MG63 (cell line): ENCODE measurements around the gene CDH23. TPM values are rescaled to one million over a fixed set of nuclear protein-coding genes. Genes with fewer than 3 reads are reported as not detected.

Experiments used
- DNase-seq: peaks from one replicate; pipeline ENCODE4 v3.0.0-alpha.2; 2020
- H3K27me3 ChIP-seq: fragments of 250-450 bp; sonication (Bioruptor Pico); 2 replicates; pipeline ENCODE4 v1.5.1; 2020; ENCODE audit warnings: mild to moderate bottlenecking, moderate library complexity
- H3K36me3 ChIP-seq: fragments of 250-450 bp; sonication (Bioruptor Pico); 2 replicates; pipeline ENCODE4 v1.5.1; 2020; ENCODE audit warnings: mild to moderate bottlenecking, moderate library complexity
- H3K4me3 ChIP-seq: fragments of 250-450 bp; sonication (Bioruptor Pico); 2 replicates; pipeline ENCODE4 v1.5.1; 2020; ENCODE audit warnings: mild to moderate bottlenecking, moderate library complexity
- H3K9me3 ChIP-seq: fragments of 250-450 bp; sonication (Bioruptor Pico); 2 replicates; pipeline ENCODE4 v1.5.1; 2020; ENCODE audit warnings: mild to moderate bottlenecking, moderate library complexity
- total RNA-seq: library from RNA; depleted of rRNA; stranded (reverse); fragments of >200 nt; shearing (Covaris generic); gene quantifications from 2 replicates; pipeline ENCODE4 v1.2.3, GENCODE V29; 2014; ENCODE audit warnings: low replicate concordance

Gene CDH23
- total RNA-seq, 1 experiment from 2014 or later, result 0.07 TPM

- H3K4me3 ChIP-seq, result no peak overlapping the region
- DNase-seq, result no peak
- no peaks in the 10 kb centered on the region for H3K27me3 ChIP-seq
- no peaks in the 10 kb centered on the region for H3K9me3 ChIP-seq
- H3K36me3 ChIP-seq, result no peaks in the 10 kb centered on the region
These were observed 221.9 kb downstream of the CDH23 start for GRCh38 chr10:71618598-71618997.

GRCh38 chr10:71620642-71621041, 223.9 kb downstream of the CDH23 start:
- Histone ChIP-seq H3K36me3 (no peaks in the 10 kb centered on the region), H3K27me3 (no peaks in the 10 kb centered on the region), H3K9me3 (no peaks in the 10 kb centered on the region), H3K4me3 (no peak overlapping the region)
- no peak for DNase-seq

- H3K36me3 ChIP-seq, result no peaks in the 10 kb centered on the region
- no peak for DNase-seq
- H3K27me3 ChIP-seq, result no peaks in the 10 kb centered on the region
- H3K9me3 ChIP-seq, result no peaks in the 10 kb centered on the region
- no peak overlapping the region for H3K4me3 ChIP-seq
These were observed 224.8 kb downstream of the CDH23 start for GRCh38 chr10:71621231-71622153.

GRCh38 chr10:71622154-71622526, 225.4 kb downstream of the CDH23 start:
- H3K36me3 ChIP-seq, result no peaks in the 10 kb centered on the region
- no peak overlapping the region for H3K4me3 ChIP-seq
- H3K27me3 ChIP-seq, result no peaks in the 10 kb centered on the region
- peak; percentile 47 for DNase-seq
- no peaks in the 10 kb centered on the region for H3K9me3 ChIP-seq

- Histone ChIP-seq H3K4me3 (no peak overlapping the region), H3K36me3 (no peaks in the 10 kb centered on the region), H3K27me3 (no peaks in the 10 kb centered on the region), H3K9me3 (no peaks in the 10 kb centered on the region)
- no peak for DNase-seq
These were observed 225.9 kb downstream of the CDH23 start for GRCh38 chr10:71622616-71623015.

GRCh38 chr10:71623098-71623985, 226.6 kb downstream of the CDH23 start:
- Histone ChIP-seq H3K4me3 (no peak overlapping the region), H3K27me3 (no peaks in the 10 kb centered on the region), H3K9me3 (no peaks in the 10 kb centered on the region), H3K36me3 (no peaks in the 10 kb centered on the region)
- DNase-seq, result peak; percentile 19

- no peaks in the 10 kb centered on the region for H3K36me3 ChIP-seq
- H3K9me3 ChIP-seq, result no peaks in the 10 kb centered on the region
- no peak for DNase-seq
- no peak overlapping the region for H3K4me3 ChIP-seq
- no peaks in the 10 kb centered on the region for H3K27me3 ChIP-seq
These were observed 227.2 kb downstream of the CDH23 start for GRCh38 chr10:71623986-71624291.

- Histone ChIP-seq H3K9me3 (no peaks in the 10 kb centered on the region), H3K27me3 (no peaks in the 10 kb centered on the region)
- DNase-seq, result no peak
These were observed 228.9 kb downstream of the CDH23 start for GRCh38 chr10:71625445-71626175.

GRCh38 chr10:71627230-71627939, 230.7 kb downstream of the CDH23 start:
- Histone ChIP-seq H3K9me3 (no peaks in the 10 kb centered on the region), H3K4me3 (no peak overlapping the region), H3K27me3 (no peaks in the 10 kb centered on the region), H3K36me3 (no peaks in the 10 kb centered on the region)
- no peak for DNase-seq

More at GRCh38 chr10:71625445-71626175, 228.9 kb downstream of the CDH23 start:
- no peaks in the 10 kb centered on the region for H3K36me3 ChIP-seq
- H3K4me3 ChIP-seq, result no peak overlapping the region

- Histone ChIP-seq H3K9me3 (no peaks in the 10 kb centered on the region), H3K4me3 (no peak overlapping the region), H3K36me3 (no peaks in the 10 kb centered on the region), H3K27me3 (no peaks in the 10 kb centered on the region)
- DNase-seq, result no peak
These were observed 231.2 kb downstream of the CDH23 start for GRCh38 chr10:71627956-71628355.

- Histone ChIP-seq H3K9me3 (no peaks in the 10 kb centered on the region), H3K4me3 (no peak overlapping the region), H3K27me3 (no peaks in the 10 kb centered on the region), H3K36me3 (no peaks in the 10 kb centered on the region)
- DNase-seq, result no peak
These were observed 232.4 kb downstream of the CDH23 start for GRCh38 chr10:71629131-71629530.

GRCh38 chr10:71630168-71630567, 233.4 kb downstream of the CDH23 start:
- Histone ChIP-seq H3K27me3 (no peaks in the 10 kb centered on the region), H3K9me3 (no peaks in the 10 kb centered on the region), H3K36me3 (no peaks in the 10 kb centered on the region), H3K4me3 (no peak overlapping the region)
- peak; percentile 12 for DNase-seq

GRCh38 chr10:71631007-71631861, 234.5 kb downstream of the CDH23 start:
- no peaks in the 10 kb centered on the region for H3K27me3 ChIP-seq

GRCh38 chr10:71632200-71632820, 235.6 kb downstream of the CDH23 start:
- H3K27me3 ChIP-seq, result no peaks in the 10 kb centered on the region
- H3K36me3 ChIP-seq, result no peaks in the 10 kb centered on the region
- no peak for DNase-seq
- H3K4me3 ChIP-seq, result no peak overlapping the region
- no peaks in the 10 kb centered on the region for H3K9me3 ChIP-seq

More at GRCh38 chr10:71631007-71631861, 234.5 kb downstream of the CDH23 start:
- H3K4me3 ChIP-seq, result no peak overlapping the region
- H3K36me3 ChIP-seq, result no peaks in the 10 kb centered on the region
- DNase-seq, result peak; percentile 17
- no peaks in the 10 kb centered on the region for H3K9me3 ChIP-seq

- Histone ChIP-seq H3K27me3 (no peaks in the 10 kb centered on the region), H3K4me3 (no peak overlapping the region), H3K9me3 (no peaks in the 10 kb centered on the region), H3K36me3 (no peaks in the 10 kb centered on the region)
- DNase-seq, result no peak
These were observed 236.3 kb downstream of the CDH23 start for GRCh38 chr10:71632896-71633600.
